Measurements from ENCODE around the gene NEUROG3.

The NEUROG3 gene, protein sequence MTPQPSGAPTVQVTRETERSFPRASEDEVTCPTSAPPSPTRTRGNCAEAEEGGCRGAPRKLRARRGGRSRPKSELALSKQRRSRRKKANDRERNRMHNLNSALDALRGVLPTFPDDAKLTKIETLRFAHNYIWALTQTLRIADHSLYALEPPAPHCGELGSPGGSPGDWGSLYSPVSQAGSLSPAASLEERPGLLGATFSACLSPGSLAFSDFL

DNA sequence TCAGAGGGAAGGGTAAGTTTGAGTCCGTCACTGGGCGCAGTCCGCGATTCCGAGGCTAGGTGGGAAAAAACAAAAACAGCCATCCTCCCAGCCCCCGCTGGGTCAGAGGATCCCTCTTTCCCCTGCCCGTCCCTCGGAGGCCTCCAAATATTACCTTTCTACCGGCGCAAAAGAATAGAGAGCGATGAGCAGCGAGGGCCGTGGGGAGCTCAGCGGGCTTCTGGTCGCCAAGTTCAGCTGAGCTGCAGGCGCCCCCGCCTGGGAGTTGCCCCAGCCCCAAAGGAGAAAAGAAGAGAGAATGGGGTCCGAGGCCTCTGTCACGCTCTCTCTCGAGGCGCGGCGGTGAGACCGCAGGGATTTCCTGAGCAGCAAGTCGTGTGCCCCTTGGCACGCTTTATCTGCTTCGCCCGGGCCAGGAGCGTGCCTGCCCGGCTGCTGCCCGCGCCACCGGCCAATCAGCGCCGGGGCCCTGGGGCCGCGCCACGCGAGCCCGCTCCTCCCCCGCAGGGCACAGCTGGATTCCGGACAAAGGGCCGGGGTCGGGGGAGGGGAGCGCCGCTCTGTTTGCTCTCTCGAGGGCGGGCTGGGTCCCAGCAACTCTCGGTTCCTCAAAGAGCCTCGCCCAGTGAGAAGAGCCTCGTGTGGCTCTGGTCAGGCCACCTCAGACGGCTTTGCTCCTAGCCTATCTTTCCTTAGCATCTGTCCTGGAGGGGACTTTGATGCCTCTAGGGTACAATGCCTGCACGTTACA lies at the start of gene NEUROG3:
NEUROG3 (minus strand) TSS at position 367 of the 751 bp plus-strand sequence. CDS start 379 bp downstream, outside the sequence.
- DNase-seq, result peak in 1 of 14 donors; percentile 5

DNA sequence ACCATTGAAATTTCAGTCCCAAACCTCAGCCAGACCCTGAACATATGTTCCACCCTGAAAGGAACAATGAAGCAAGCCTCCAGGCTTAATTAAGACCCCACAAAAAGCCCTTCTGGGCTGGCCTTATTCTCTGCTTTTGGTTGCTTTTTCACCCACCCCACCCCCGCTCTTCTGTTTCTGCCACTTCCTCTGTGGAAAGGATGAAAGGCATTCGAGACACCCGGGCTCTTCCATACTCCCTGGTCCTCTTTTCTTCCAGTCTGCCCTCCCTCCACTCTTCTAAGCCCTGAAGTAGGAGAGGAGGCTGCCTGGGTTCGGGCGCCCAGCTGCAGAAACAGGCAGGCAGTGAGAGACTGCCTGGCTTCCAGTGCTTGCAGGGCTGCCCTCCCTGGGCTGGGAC lies 47.4 kb upstream of the NEUROG3 start:
- DNase-seq, result no peak

DNA sequence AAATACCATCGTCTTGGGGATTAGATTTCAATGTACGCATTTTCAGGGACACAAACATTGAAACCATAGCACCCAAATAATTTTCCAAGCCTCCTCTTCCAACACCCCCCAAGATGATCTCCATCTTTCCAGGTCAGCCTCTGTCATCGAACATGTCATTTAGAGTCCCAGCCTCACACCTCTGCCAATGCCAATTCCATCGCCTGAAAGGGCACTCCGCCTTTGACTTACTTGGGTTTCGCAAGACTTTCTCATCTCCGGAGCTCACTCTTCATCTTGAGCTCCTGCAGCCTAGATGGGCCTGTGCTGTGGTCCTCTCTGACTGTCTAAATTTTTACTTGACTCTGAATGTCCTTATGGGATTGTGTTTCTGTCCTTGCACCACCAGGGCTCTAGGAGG lies 46.4 kb upstream of the NEUROG3 start:
- no peak for DNase-seq

DNA sequence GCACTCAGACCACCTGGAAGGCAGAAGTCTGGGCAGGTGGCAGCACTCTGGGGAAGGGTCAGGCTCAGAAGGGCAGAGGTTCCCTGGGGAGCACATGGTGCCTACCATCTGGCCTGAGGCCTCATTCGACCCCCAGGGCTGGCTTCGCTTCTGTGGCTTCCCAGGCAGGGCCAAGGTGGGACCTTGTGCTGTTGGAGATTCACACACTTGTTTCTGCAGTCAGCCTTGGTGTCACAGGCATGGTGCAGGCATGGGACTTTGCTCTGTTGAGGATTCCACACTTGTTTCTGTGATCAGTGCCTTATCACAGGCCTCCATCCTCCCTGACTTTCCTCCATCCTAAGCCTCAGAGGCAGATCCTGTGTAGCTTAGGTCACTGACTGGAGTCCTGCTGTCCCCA lies 45.5 kb upstream of the NEUROG3 start:
- no peak for DNase-seq

DNA sequence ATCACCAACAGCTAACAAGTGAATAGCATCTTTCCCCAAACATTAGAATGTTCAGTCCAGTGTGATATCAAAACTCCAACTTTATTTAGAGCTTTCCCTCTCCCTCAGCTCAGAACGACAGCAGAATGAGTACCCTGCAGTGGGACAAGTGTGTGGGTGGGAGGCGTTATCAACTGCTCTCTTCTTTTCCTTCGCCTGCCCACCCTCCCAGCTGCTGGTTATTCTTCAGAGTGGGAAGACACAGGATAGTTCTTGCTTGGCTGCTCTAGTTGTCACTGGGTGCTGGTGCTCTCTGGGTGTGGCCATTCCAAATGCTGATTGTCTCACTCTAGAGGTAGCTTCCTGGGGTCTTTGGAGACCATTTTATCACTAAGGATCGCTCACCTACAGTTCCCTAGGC lies 43.1 kb upstream of the NEUROG3 start:
- DNase-seq, result no peak

DNA sequence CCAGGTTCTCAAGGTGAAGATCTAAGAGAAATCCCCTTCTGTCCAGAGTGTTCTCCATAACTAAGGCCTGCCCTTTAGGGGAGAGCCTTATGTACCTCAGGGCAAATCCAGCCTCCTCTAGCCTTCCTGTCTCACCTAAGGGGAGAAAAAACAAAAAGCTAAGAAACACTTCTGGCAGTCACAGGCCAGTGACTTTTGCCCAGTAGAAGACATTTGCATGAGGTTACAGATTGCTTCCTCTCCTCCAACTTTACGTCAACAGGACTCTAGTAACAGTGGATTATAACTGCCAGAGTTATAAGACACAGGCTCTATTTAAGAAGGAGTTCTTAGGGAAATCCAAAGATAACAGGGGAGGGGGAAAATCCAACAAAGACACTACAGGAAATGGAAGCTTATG lies 40.9 kb upstream of the NEUROG3 start:
- DNase-seq, result no peak

DNA sequence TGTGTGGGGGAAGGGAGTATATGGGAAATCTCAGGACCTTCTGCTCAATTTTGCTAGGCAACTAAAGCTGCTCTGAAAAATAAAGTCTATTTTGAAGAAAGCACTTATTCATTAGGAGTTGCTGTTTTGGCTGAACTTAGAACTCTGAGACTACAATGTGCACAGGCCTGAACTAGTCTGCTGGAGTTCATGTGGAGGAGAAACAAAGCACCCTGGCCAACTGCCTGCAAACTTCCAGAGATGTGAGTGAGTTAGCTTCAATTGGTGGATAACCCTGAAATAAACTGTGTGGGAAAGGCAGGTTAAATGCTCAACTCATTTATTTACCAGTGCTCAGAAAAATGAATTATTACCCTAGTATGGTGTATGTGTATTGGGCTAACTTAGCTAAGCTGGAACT lies 39.5 kb upstream of the NEUROG3 start:
- DNase-seq, result no peak

DNA sequence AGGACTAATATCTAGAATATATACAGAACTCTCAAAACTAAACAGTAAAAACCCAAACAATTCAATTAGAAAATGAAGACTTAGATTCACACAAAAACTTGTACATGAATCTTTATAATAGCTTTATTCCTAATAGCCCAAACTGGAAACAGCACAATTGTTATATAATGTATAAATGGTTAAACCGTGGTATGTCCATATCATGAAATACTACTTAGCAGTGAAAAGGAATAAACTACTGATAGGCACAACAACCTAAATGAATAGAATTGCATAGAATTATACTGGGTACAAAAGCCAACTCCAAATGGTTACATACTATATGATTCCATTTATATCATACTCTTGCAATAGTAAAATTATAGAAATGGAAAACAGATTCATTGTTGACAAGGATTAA lies 35.9 kb upstream of the NEUROG3 start:
- no peak for DNase-seq

DNA sequence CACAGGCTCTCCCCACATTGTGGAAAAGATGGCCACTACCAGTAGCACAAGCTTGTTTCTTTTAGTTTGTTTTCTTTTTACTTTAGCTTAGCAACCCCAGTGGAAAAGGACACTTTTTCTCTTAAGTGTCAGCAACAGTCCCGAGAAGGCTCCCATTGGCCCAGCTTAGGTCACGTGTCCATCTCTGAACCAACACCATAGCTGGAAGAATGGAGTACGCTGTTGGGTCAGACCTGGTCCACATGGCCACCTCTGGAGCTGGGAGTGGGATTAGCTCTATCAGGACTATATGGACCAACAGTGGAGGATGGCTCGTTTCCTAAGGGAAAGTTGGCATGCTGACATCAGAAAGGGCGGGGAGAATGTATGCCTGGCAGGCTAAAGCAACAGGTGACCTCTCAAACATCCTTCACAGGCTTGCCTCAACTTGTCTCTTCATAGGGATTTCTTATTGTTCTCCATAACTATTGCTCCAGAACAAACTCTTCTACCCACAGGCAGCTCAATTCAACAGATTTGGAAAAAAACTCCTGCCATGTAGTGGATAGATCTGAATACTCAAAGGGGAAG lies 27.6 kb upstream of the NEUROG3 start:
- no peak for DNase-seq

DNA sequence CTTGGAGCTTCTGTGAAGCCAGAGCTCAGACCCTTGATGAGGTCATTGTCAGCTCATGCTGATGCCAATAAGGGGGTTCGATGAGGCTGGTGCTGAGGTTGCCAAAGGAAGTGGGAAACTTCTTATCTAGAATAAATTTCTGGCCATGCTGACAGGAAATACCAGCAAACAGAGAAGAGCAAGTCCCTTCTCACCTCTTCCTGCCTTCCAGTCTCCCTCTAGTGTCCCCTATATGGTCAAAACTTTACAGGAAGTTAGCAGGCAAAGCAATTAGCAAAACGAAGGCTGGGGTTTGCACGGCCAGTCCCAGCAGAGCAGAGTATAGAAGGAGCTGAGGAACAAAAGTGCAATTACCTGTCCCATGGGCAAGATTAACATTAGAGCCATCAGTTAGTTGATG lies 15.1 kb upstream of the NEUROG3 start:
- DNase-seq, result no peak

DNA sequence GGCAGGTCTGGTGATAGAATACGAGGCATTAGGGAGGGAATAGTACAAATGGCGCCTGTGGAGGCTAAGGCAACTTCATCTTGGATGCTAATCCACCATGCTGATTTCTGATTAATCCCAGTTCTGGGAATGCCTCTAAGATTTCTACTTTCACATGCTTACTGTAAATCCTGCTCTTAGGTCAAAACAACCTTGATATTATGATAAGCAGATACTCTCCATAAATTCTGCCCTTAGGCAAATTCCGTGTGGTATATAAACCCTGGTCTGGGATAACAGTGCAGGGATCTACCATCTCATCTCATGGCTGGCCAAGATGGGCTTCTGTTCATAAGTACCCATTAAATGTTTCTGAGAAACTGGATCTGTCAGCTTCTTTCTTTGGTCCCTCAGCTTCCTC lies 11.4 kb upstream of the NEUROG3 start:
- no peak for DNase-seq

DNA sequence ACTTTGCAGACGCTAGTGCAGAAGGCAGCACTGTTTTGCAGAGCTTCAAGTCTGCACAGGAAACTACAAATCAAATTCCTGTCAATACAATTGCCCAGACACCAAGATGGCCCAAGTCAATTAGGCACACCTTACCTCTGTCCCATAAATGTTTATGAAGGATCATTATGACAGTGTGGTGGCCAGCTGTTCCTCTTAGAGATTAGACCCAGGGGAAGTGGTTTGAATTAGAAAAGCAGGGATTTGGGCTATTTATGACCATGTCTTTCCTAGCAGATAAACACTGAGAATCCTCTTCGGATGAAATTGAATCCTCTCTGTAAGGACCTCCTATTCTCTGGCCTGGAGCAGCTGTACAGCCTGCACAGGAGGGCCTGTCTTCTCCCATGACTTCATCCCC lies 9.9 kb upstream of the NEUROG3 start:
- DNase-seq, result no peak

DNA sequence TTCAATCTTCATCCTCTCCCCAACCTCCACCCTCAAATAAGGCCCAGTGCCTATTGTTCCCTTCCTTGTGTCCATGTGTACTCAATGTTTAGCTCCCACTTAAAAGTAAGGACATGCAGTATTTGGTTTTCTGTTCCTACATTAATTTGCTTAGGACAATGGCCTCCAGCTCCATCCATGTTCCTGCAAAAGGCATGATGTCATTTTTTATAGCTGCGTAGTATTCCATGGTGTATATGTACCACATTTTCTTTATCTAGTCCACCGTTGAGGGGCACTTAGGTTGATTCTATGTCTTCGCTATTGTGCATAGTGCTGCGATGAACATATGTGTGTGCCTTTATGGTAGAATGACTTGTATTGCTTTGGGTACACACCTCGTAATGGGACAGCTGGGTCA lies 7.2 kb upstream of the NEUROG3 start:
- DNase-seq, result no peak

DNA sequence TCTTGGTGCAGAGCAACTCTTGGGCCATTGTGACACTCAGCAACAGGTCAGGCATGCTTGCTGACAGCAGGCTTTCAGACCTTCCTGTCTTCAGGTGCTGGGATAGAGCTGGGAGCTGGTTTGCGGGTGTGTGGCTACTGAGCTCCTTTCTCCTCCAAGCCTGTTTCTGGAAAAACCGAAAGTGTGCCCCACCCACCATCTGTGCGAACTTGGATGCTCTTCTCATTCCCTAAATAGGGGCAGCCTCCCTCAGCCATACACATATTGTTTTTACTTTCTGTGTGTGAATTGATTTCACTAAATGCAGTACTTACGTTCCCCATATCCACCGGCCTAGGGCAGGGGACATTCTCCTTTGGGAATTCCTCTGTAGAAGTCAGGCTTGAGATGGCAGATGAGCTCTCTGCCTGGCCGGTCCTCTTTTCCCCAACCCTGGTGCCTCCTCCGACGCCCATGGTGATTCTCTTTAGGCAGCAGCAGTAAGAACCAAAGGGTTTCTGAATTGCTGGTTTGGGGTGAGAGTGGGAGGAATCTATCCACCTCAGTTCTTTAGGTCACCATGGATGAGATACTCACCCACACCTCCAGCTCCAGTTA lies 6.3 kb upstream of the NEUROG3 start:
- DNase-seq, result no peak

DNA sequence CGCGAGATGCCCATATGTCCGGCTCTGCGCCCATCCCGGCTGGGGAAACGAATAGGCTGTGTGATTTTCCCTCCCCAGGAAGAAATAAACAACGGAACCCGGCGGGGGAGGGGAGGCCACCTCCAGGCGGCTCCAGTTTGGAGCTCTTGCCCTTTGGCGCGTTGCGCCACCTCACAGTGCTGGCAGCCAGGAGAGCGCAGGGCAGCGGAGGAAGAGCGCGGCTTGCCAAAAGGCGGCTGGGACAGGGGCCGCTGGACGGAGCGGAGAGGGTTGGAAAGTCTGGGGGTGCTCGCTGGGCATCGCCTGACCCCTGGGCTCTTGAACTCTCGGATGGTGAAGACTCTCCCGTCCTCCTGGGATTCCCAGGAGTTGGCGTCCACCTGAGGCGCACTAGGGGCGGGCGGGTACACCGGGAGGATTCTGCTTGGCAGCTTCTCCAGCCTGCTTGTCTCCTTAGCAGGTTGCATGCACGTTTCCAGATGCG lies 5.3 kb upstream of the NEUROG3 start:
- no peak for DNase-seq

DNA sequence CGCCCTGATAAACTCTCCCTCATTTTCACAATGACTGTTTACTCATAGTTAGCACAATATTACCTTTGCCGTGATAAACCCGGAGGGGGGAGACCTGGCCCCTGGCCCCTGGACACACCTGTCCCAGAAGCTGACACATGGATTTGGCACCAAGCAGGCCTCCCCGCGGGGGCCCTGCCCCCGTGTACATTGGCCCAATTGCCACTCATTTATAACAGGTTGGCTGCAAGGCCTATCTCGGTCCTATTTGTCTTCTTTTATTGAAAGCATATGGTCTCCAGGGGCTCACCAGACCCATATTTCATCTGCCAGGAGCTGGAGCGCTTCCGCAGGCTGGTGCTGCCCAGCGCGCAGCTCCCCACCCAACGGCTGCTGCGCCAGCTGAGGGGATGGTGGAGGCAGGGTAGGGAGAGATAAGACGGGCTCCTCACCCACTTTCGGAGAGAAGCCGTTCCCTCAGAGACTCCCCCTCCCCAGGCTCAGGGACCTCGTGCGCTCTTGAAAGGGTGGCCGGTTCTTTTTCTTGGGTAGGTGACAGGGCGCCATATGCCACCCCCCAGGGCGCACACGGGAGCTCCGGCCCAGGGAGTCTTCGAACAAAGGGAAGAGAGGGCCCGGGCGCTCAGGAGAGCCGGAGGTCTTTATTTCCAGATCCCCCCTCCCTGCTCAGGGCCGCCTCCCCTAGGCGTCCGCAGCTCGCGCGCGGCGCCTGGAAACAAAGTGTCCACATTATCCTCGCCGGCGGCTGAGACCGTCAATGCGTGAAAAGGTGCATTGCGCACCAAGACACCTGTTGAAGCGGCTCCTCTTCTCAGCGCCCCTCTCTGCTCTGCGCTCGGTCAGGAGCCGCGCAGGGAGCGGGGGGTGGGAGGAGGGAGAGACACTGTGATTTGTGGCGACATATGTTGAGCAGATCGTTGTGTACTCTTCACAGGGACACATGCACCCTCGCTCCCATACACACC lies 4.3 kb upstream of the NEUROG3 start:
- no peak for DNase-seq

DNA sequence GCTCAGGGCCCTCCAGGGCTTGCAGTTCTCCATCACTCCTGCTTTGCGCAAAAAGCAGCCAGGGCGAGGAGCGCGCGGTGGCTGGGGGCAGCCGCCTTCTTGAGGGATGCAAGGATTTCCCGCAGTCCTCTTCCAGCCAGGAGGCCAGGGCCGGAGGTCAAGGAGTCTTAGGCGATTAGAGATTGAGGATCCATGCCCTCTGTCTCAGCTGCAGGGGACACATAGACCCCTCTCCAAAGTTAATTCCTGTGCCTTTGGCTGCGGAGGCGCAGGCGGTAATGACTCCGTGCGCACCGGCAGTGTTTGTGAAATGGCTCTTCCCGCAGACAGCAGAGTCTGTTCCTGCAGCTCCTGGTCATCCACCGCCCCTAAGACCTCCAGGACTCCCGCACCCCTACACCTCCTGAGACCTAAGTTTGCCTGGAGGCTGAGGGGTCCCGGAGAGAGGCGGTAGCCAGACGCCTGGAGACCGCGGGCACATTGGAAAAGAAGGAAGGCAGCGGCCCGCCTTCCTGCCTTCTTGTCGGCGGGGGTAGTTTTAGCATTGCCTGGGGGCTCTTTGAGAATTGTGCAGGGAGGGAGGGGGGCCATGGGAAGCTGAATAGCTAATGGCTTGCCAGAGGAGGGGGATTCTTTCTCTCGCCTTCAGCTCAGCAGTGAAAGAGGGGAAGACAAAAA lies 3.3 kb upstream of the NEUROG3 start:
- no peak for DNase-seq

DNA sequence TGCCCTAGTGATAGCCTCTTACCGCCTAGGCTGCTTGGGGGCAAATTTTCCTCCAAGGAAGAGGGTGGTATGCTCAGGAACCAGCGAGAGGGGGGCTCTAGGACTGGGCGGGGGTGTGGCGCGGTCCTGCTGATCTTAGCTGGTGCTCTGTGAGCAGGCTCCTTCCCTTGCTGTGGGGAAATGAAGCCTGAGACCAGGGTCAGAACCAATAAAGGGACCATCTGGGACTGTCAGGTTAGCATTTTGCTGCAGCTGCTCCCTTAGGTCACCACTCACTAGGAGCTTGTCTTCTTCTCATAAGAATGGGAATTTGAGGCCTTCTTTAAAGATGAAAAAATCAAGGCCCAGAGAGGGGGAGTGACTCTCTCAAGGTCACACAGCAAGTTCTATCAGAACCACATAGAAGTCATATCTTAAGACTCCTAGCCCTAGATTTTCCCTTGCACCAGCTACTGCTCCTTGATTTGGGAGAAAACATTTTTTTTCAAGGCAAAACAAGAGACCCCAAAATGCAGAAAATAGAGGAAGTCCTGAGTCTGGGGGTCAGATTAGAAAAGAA lies 2.0 kb upstream of the NEUROG3 start:
- no peak for DNase-seq

DNA sequence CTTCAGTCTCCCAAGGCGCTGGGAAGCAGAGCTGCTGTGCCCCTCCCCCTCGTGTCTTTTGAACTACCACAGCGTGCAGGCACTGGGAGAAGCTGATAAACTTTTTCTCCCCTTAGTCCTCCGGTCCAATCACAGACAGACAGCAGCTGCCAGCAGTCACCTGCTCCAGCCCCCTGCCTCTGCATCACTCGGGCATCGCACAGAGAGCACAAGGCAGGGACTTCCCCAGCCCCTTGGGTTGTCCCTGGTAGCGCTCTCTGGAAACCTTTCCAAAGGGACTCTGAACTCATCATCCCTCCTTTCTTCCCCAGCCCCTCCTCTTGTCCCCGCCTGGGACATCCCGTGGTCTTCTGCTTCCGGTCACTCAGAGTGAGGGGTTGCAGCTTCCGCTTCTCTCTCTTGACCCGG lies 1.4 kb upstream of the NEUROG3 start:
- no peak for DNase-seq

DNA sequence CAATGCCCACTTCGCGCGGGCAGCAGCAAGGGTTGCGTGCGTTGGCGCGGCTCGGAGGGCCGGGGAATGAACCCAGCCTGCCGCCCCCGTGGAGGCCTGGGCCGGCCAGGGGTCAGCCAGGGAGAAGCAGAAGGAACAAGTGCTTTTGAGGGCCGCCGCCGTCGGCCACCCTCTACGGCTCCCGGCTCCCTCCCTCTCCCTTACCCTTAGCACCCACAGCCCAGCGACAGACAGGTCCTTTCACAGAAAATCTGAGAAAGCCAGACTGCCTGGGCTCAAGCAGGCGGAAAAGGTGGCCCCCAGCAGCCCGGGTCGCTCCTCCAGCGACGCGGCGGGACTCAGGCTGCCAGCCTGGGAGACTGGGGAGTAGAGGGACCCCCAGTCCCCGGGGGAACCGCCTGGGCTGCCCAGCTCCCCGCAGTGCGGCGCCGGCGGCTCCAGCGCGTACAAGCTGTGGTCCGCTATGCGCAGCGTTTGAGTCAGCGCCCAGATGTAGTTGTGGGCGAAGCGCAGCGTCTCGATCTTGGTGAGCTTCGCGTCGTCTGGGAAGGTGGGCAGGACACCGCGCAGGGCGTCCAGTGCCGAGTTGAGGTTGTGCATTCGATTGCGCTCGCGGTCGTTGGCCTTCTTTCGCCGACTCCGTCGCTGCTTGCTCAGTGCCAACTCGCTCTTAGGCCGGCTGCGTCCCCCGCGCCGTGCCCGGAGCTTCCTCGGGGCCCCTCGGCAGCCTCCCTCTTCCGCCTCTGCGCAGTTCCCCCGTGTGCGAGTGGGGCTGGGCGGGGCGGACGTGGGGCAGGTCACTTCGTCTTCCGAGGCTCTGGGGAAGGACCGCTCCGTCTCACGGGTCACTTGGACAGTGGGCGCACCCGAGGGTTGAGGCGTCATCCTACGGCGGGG lies 815 bp downstream of the NEUROG3 start:
- no peak for DNase-seq
